Heart right ventricle (tissue), 16 donors: ENCODE results near the gene ZFP92. TPM values are rescaled to one million over a fixed set of nuclear protein-coding genes. Genes with fewer than 3 reads are reported as not detected.

Experiments
- ATAC-seq, 8 donors: fragments of 200-7000 bp; cut with Tn5 transposase; one replicate each; pipeline ENCODE4 v1.9.1; 2020; ENCODE audit warnings: mild to moderate bottlenecking in 8 of 8, moderate library complexity in 8 of 8, moderate number of reproducible peaks in 1 of 8
- DNase-seq, 2 donors: peaks; one replicate each; pipeline ENCODE4 v3.0.0-alpha.2; 2020
- H3K27ac ChIP-seq, 10 donors: fragments of 200-600 bp; sonication (generic) in 2 of 10; one replicate each; pipeline versions ENCODE4 v1.5.0 to v1.8.0; 2020 to 2022; ENCODE audit warnings: mild to moderate bottlenecking in 3 of 10
- H3K27me3 ChIP-seq, 7 donors: fragments of 200-600 bp; one replicate each; pipeline ENCODE4 v1.8.0; 2021 to 2022; ENCODE audit warnings: mild to moderate bottlenecking in 2 of 7
- H3K36me3 ChIP-seq, 9 donors: fragments of 200-600 bp; sonication (generic) in 1 of 9; one replicate each; pipeline versions ENCODE4 v1.5.0 to v1.8.0; 2020 to 2022; ENCODE audit warnings: mild to moderate bottlenecking in 2 of 9
- H3K4me1 ChIP-seq, 9 donors: fragments of 200-600 bp; sonication (generic) in 1 of 9; one replicate each; pipeline versions ENCODE4 v1.5.0 to v1.8.0; 2020 to 2022; ENCODE audit warnings: mild to moderate bottlenecking in 4 of 9
- H3K4me3 ChIP-seq, 10 donors: fragments of 200-600 bp; sonication (generic) in 2 of 10; one replicate each; pipeline versions ENCODE4 v1.5.0 to v1.8.0; 2020 to 2022; ENCODE audit warnings: mild to moderate bottlenecking in 7 of 10, moderate library complexity in 2 of 10
- H3K9me3 ChIP-seq, 11 donors: fragments of 200-600 bp in 10 of 11; sonication (generic) in 2 of 11; one replicate each; pipeline versions ENCODE4 v1.5.0 to v1.8.0; 2013 to 2022; ENCODE audit warnings: mild to moderate bottlenecking in 2 of 11, control low read depth in 1 of 11, moderate library complexity in 1 of 11
- CTCF ChIP-seq, 9 donors: fragments of 200-600 bp; sonication (generic) in 2 of 9; IDR thresholded peaks; one replicate each; pipeline versions ENCODE4 v1.5.0 to v1.8.0; 2021 to 2022; ENCODE audit warnings: antibody characterized with exemption in 9 of 9, mild to moderate bottlenecking in 5 of 9, moderate library complexity in 1 of 9
- WGBS, 2 donors: extraction: QIAGEN DNeasy Blood & Tissue Kit; methylation state at CpG; one replicate each; pipeline ENCODE4 v1.1.7; 2013; ENCODE audit warnings: inconsistent platforms in 1 of 2; 5-methylcytosine and 5-hydroxymethylcytosine counted together
- intact Hi-C, 10 donors: fragments of 100-400 bp; cut with DNase I; formaldehyde crosslinking; loops; one replicate each; pipeline versions ENCODE4 v1.11.1 to v1.14.2; 2022
- polyA plus RNA-seq, 2 donors: library from polyadenylated mRNA; stranded (reverse); fragments of 200-250 nt; gene quantifications; one replicate each; pipeline ENCODE4 v1.2.3, GENCODE V29; 2013
- total RNA-seq, 10 donors: library from RNA; stranded (reverse); fragmentation: NEBNext Ultra II Directional in 3 of 10; extraction: Animal tissue kit (Norgen Biotek cat#: 25700) in 3 of 10; gene quantifications; one replicate each; pipeline versions ENCODE4 v1.2.1 to v1.2.4, GENCODE V29; 2021 to 2023
- donor health status: Arrhythmogenic right ventricular cardiomyopathy.
- donor health status: ischemic (EF 13 %, LVEDD 7.1; RV severe dilation, severe dysfunction).
- donor health status: healthy with polysubstance abuse.
- donor health status: DM: no; HTN: yes; CAD: no.
- donor health status: DM: no; HTN: no; CAD: no.
- donor health status: ischemic (EF 25% LVEDD 6.9; RV normal size, moderate dysfunction).
- donor health status: ischemic (EF 25% LVEDD 5.7; RV mildly dilated, moderate dysfunction).
- donor health status: healthy.
- donor health status: DM: yes; HTN: yes; CAD: no.
- donor health status: Ischemic cardiomyopathy.
- donor health status: ischemic (EF 35%, LVEDD 5.7; RV mildly dilated, moderate dysfunction).
- donor health status: nonischemic (EF 11% LVEDD 7.7; RV severe dilation, severe dysfunction).
- donor health status: DM: yes; HTN: yes; CAD: no.
- donor health status: PGD.
- donor health status: ischemic (EF 29% LVEDD 5.4; RV normal size, mild dysfunction).
- donor health status: nonischemic (EF 23%, LVEDD 6.1; RV moderate dilation, normal function).

Gene ZFP92
- total and polyA plus RNA-seq, 12 donors, result 0.17 to 1.6 (median 0.44) TPM

GRCh38 chrX:153374426-153374825, 36.8 kb upstream of the ZFP92 start:
- ATAC-seq (no peak), DNase-seq (no peak)
- intact Hi-C loops, result no loop called here
- peaks cover 0 to 43% (median 0%) of the 10 kb centered on the region in 7 donors for H3K27me3 ChIP-seq
- H3K4me1 ChIP-seq, result no peaks in the 10 kb centered on the region
- TF ChIP-seq CTCF (IDR thresholded peaks at IDR 0.05), result no peak
- no peak overlapping the region for H3K4me3 ChIP-seq
- peaks cover 0 to 9% (median 0%) of the 10 kb centered on the region in 11 donors for H3K9me3 ChIP-seq
- no peak overlapping the region for H3K27ac ChIP-seq
- 74 to 78% methylated on average over 7 of the region's 7 CpGs for WGBS, 2 donors
- no peaks in the 10 kb centered on the region for H3K36me3 ChIP-seq

GRCh38 chrX:153375571-153375970, 35.7 kb upstream of the ZFP92 start:
- ATAC-seq (no peak), DNase-seq (no peak)
- WGBS, 2 donors, result 47 to 53% methylated on average over 5 of the region's 5 CpGs
- Histone ChIP-seq H3K27me3 (peaks cover 0 to 32% (median 0%) of the 10 kb centered on the region in 7 donors), H3K9me3 (peaks cover 0 to 9% (median 0%) of the 10 kb centered on the region in 11 donors), H3K27ac (no peak overlapping the region), H3K36me3 (no peaks in the 10 kb centered on the region), H3K4me3 (no peak overlapping the region), H3K4me1 (no peaks in the 10 kb centered on the region)
- intact Hi-C loops, result no loop called here
- no peak for TF ChIP-seq CTCF (IDR thresholded peaks at IDR 0.05)

GRCh38 chrX:153377727-153378126, 33.5 kb upstream of the ZFP92 start:
- Histone ChIP-seq H3K9me3 (peaks cover 0 to 9% (median 0%) of the 10 kb centered on the region in 11 donors), H3K4me1 (peaks cover 0 to 4% (median 0%) of the 10 kb centered on the region in 9 donors), H3K4me3 (no peak overlapping the region), H3K27ac (no peak overlapping the region), H3K27me3 (peaks cover 0 to 11% (median 0%) of the 10 kb centered on the region in 7 donors), H3K36me3 (no peaks in the 10 kb centered on the region)
- intact Hi-C loops, result no loop called here
- DNase-seq (no peak), ATAC-seq (no peak)
- TF ChIP-seq CTCF (IDR thresholded peaks at IDR 0.05), result no peak
- 87 to 91% methylated on average over 3 of the region's 3 CpGs for WGBS, 2 donors

- no peak overlapping the region for H3K4me3 ChIP-seq
- ATAC-seq, result no peak
- H3K27me3 ChIP-seq, result peaks cover 0 to 6% (median 0%) of the 10 kb centered on the region in 7 donors
- no peak overlapping the region for H3K27ac ChIP-seq
- intact Hi-C loops, result no loop called here
- H3K4me1 ChIP-seq, result peaks cover 0 to 4% (median 0%) of the 10 kb centered on the region in 9 donors
- TF ChIP-seq CTCF (IDR thresholded peaks at IDR 0.05), result no peak
- peaks cover 0 to 9% (median 0%) of the 10 kb centered on the region in 11 donors for H3K9me3 ChIP-seq
- H3K36me3 ChIP-seq, result no peaks in the 10 kb centered on the region
- WGBS, 2 donors, result 87 to 97% methylated on average over 4 of the region's 4 CpGs
- no peak for DNase-seq
Measured at GRCh38 chrX:153378607-153379006, 32.7 kb upstream of the ZFP92 start.
